ENCODE results near the gene SLC4A7.

DNA sequence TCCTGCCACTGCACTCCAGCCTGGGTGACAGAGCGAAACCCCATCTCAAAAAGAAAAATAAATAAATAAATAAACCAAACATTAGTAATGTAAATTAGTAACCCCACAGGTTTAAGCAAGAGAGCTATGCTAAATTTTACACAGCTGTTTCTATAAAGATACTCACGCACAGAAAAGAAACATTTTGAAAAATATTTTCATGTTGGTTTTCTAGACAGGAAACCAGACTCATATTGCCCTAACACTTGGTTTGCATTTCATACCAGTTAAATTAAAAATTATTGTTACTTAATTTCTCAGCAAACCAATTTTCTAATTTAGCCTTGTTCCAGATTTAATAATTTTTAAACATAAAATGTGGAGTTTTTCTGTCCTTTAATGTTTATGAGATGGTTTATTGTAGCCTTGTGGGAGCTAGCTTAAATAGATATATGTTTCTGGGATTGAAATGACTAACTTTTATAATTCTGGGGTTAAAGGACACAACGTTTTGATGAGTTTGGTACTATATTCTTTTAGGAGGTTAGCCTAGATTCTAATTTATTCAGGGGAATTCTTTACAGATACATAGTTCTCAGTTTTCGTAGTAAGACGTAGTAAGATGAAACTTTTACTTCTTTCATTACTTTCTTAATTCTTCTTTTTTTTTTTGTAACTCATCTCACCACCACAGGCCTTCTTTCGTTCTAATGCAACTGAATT, 42.6 kb upstream of the SLC4A7 start:
- TF ChIP-seq, protein P1, sequence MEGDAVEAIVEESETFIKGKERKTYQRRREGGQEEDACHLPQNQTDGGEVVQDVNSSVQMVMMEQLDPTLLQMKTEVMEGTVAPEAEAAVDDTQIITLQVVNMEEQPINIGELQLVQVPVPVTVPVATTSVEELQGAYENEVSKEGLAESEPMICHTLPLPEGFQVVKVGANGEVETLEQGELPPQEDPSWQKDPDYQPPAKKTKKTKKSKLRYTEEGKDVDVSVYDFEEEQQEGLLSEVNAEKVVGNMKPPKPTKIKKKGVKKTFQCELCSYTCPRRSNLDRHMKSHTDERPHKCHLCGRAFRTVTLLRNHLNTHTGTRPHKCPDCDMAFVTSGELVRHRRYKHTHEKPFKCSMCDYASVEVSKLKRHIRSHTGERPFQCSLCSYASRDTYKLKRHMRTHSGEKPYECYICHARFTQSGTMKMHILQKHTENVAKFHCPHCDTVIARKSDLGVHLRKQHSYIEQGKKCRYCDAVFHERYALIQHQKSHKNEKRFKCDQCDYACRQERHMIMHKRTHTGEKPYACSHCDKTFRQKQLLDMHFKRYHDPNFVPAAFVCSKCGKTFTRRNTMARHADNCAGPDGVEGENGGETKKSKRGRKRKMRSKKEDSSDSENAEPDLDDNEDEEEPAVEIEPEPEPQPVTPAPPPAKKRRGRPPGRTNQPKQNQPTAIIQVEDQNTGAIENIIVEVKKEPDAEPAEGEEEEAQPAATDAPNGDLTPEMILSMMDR (IDR thresholded peaks at IDR 0.05) = no peak
- TF ChIP-seq POLR2A (IDR thresholded peaks at IDR 0.05) = no peak
